Measurements from ENCODE around the gene IL21.

DNA sequence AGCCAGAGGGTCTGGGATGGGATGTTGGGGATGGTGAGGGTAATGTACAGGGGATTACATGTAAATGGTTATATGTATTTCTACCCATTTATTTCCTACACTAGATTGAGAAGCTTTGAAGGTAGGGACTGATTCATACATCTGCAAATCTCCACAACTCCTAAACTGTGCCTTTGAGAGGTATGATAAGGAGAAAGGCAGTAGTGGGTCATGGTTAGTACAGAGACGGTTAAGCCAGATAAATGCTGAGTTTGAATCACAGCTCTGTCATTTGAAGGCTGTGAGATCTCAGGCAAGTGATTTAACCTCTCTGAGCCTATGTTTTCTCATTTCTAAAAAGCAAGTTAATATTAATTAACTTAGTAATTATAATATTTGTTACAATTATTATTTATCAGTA, 29.3 kb upstream of the IL21 start:
- TF ChIP-seq, protein P1, sequence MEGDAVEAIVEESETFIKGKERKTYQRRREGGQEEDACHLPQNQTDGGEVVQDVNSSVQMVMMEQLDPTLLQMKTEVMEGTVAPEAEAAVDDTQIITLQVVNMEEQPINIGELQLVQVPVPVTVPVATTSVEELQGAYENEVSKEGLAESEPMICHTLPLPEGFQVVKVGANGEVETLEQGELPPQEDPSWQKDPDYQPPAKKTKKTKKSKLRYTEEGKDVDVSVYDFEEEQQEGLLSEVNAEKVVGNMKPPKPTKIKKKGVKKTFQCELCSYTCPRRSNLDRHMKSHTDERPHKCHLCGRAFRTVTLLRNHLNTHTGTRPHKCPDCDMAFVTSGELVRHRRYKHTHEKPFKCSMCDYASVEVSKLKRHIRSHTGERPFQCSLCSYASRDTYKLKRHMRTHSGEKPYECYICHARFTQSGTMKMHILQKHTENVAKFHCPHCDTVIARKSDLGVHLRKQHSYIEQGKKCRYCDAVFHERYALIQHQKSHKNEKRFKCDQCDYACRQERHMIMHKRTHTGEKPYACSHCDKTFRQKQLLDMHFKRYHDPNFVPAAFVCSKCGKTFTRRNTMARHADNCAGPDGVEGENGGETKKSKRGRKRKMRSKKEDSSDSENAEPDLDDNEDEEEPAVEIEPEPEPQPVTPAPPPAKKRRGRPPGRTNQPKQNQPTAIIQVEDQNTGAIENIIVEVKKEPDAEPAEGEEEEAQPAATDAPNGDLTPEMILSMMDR (conservative IDR thresholded peaks at IDR 0.05 in 1 of 2, IDR thresholded peaks at IDR 0.05 in 1 of 2; ENCODE audit: low read depth in 1 of 2, low read length in 2 of 2) = no peak
- no peak for TF ChIP-seq EZH2 (IDR thresholded peaks at IDR 0.05; ENCODE audit: low read length, missing control alignments)

Measured in fibroblast of lung (primary cell).